HEK293 (cell line): ENCODE measurements around the gene IL25.

Source experiments
- BCL11A ChIP-seq: fragments of 450-650 bp; formaldehyde crosslinking; IDR thresholded peaks from 2 replicates; pipeline ENCODE4 v1.5.1; 2016; ENCODE audit warnings: low read depth, missing biosample characterization, missing genetic modification characterization
- CTCF ChIP-seq: fragments of 450-650 bp; formaldehyde crosslinking; IDR thresholded peaks from 2 replicates; pipeline ENCODE4 v1.5.1; 2016; ENCODE audit warnings: missing biosample characterization, missing genetic modification characterization
- TCF7L2 ChIP-seq: IDR thresholded peaks from 2 replicates; pipeline ENCODE4 v1.6.1; 2011; ENCODE audit warnings: low read depth, mild to moderate bottlenecking, inconsistent platforms, low read length, moderate library complexity, borderline replicate concordance
- ZBTB7A ChIP-seq: fragments of 450-650 bp; formaldehyde crosslinking; IDR thresholded peaks from 2 replicates; pipeline ENCODE4 v1.5.1; 2016; ENCODE audit warnings: low read depth, missing biosample characterization, missing genetic modification characterization
- ZNF362 ChIP-seq: fragments of 450-650 bp; formaldehyde crosslinking; IDR thresholded peaks from 2 replicates; pipeline ENCODE4 v1.5.1; 2016; ENCODE audit warnings: missing biosample characterization, missing genetic modification characterization
- ZNF433 ChIP-seq: fragments of 450-650 bp; formaldehyde crosslinking; IDR thresholded peaks from 2 replicates; pipeline ENCODE4 v1.5.1; 2016; ENCODE audit warnings: missing biosample characterization, missing genetic modification characterization, low read depth
- ZNF561 ChIP-seq: fragments of 450-650 bp; IDR thresholded peaks from 2 replicates; pipeline ENCODE4 v1.5.1; 2018; ENCODE audit warnings: missing biosample characterization, missing genetic modification characterization, borderline replicate concordance

GRCh38 chr14:23385244-23385641, 12.6 kb downstream of the IL25 start:
- TF ChIP-seq ZBTB7A (tag by site-specific recombination) = no peak
- TF ChIP-seq BCL11A (tag by site-specific recombination) = no peak
- TF ChIP-seq TCF7L2 = no peak
- no peak for TF ChIP-seq CTCF (tag by site-specific recombination)
- no peak for TF ChIP-seq ZNF561 (tag by site-specific recombination)
- TF ChIP-seq ZNF433 (tag by site-specific recombination) = no peak
- no peak for TF ChIP-seq ZNF362 (tag by site-specific recombination)
